Stimulated activated CD8-positive, alpha-beta memory T cell treated with anti-CD3 and anti-CD28 coated beads, Interleukin-7, amount 100 ng/mL, for 4 hours (primary cell): ENCODE measurements around the gene FGF8.

Experiments used
- DNase-seq, 2 donors: peaks; one replicate each; pipeline ENCODE4 v3.0.0-alpha.2; 2020; ENCODE audit warnings: low read depth in 2 of 2

The FGF8 gene

DNA sequence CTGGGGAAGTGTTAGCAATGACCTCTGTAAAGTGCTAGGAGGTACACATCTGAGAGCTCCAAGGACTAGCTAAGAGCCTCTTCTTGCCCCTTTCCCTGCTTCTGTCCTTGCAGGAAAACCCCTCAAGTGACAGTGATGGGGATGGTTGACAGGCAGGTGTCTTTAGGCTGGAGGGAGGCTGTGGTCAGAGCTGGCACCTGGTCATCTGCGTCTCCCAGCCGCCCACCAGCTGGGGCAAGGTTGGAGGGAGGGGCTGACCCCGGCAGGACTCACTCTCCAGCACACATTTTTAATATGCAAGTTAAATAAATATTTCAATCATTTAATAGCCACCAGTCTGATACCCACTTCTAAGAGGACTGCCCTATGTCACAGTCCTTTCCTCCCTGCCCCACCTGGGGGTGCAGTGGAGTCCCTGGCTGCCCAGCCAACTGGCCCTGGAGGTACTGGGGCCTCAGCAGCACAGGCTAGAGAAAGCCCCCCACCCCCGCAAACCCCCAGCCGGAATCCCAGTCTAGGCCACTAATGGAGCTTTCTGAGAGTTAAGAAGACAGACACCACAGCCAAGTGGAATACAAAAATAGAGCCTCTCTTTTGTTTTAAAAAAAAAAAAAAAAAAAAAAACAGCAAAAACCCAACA, 6.3 kb downstream of the FGF8 start:
- DNase-seq: no peak

GRCh38 chr10:101768791-101769170, 7.1 kb downstream of the FGF8 start:
- DNase-seq: no peak

GRCh38 chr10:101767966-101768790, 7.7 kb downstream of the FGF8 start:
- DNase-seq: no peak

- DNase-seq: no peak
These were observed 8.3 kb downstream of the FGF8 start for GRCh38 chr10:101767600-101767945.

DNA sequence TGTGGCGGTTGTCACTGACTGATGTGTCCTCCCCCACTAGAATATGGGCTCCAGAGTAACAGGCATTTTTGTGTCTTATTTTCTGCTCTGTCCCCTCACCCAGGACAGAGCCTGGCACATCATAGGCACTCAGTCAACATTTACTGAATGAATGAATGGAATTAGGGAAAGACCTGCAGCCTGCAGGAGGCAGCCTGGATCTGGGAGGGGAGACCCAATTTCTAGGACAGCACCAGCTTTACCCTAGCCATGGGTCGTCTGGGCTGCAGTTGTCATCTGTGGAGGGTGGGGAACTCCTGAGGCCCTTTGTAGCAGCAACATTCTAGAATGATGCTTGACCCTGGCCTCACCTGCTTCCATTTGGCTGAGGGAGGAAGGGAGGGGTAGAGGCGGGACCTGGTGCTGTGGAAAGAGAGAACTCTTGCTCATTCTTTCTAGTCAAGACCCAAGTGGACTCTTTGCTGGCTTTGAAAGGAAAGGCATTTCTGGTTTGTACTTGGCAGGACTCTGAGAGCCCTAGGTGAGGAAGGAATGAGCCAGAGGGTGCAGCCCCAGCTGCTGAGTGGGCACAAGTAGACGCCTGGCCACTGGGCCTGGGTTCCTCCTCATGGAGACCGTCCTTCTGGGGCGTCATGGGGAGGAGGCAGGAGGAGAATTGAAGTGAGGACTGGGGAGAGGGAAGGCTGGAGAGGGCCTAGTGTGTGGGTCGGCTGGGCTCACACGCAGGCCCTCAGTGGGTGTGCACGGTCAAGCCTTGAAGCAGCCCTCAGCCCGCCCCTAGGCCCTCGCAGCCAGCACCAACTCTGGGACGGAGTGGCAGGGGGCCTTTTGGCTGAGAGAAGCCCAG, 8.9 kb downstream of the FGF8 start:
- DNase-seq: no peak

DNA sequence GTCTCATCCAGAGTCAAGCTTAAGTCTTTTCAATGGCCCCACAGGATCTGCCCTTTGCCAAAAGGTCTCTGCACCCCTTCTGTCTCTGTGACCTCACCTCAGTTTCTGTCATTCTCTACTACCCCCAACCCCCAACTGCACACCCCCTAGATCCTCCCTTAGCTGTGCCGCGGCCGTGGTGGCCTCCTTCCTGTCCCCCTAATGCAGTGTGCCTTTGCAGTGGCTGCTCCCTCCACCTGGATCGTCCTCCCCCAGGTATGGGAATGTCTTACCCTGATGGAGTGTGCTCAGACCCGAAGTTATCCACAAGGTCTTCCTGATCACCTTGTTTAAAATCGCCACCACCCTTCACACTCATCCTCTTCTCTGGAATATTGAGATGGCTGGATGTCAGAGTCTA, 9.6 kb downstream of the FGF8 start:
- no peak for DNase-seq

DNA sequence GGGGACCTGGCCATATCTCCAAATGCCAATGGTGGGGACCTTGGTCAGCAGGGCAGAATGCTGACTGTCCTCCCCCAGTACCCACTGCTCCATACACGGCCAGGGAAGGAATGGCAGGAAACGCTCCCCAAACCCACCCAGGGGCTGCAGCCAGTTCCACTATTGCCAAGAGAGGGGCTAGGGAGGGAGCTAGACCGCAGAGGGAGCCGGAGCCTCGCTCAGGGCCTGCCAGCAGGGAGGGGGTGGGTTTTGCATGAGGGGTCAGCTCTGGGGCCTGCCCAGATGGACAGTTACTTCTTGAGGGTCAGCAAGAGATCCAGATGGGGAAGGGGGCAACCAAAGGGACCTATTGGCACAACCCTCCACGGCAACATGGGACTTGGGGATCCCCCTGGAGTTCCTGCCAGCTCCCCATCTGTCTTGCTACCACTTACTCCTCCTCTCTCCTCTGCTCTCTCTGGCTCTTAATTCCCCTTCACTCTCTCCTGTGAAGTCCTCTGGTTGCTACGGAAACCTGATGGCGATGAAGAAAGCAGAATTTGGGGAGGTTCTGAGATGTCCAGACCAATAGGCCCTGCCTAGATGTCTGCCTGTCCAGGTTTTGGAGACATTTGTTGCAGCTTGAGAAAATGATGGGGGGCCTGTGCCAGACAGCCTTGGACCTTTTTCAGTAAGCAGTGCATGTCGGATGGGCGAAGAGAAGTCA, 12.6 kb downstream of the FGF8 start:
- no peak for DNase-seq

DNA sequence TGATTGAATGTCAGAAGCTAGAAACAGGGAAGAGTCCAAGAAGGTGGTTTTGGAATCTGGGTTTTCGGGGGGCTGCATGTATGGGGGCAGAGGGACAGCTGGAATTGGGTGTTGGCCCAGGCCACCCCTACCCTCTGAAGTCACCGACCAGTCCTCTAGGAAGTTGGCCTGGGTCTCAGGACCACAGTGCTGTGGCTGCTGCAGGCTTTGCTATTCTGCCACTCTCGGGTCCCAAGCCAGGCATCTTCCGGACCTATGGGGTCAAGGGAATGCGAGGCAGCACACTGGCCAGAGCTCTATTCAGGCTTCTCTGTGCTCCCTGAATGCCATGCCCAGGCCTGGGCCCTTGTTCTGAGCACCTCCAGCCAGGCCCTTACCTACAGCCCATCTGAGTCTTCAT, 13.2 kb downstream of the FGF8 start:
- no peak for DNase-seq

GRCh38 chr10:101761226-101761625, 14.7 kb downstream of the FGF8 start:
- no peak for DNase-seq

- DNase-seq: no peak
These were observed 15.4 kb downstream of the FGF8 start for GRCh38 chr10:101760510-101760909.

DNA sequence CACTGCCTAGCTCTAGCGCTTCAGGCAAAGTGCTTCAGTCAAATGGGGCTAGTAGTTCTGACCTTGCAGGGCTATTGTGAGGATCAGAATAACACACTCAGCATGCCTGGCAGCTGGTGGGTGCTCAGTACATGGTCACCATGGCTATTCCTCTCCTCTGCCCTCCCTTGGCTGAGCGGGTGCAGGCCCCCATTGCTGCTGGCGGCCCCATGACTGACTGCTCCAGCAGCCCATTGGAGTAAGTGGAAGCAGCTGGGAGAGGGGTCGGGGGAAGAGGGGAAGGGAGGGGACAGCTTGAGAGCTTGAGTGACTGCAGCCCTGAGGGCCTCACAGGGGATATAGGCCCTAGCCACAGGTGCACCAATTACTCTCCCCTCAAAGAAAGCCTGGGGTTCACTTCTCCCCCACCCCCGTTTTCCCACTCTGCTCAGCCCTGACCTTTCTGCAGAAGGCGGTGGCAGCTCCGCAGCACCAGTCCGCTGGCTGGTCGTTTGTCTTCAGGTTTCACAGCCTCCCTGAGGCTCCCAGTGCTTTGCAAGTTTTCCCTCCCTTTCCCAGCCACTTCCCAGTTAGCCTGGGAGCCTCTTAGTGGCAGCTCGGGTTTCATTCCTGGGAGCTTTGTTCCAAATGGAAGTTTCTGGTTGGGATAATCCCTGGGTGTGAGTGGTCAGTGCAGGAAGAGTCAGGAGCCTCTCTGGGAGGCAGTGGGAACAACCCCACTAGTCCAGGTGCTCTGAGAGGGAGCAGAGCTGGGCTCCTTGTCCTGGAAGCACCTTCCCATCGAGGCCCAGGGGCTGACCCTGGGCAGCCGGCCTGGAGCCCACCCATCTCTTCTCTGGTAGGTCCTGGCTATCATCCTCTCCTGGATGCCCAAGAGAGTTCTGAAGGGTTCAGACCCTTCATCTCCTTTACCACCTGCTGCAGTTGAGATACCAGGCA, 16.3 kb downstream of the FGF8 start:
- no peak for DNase-seq

GRCh38 chr10:101758858-101759257, 17.1 kb downstream of the FGF8 start:
- no peak for DNase-seq

DNA sequence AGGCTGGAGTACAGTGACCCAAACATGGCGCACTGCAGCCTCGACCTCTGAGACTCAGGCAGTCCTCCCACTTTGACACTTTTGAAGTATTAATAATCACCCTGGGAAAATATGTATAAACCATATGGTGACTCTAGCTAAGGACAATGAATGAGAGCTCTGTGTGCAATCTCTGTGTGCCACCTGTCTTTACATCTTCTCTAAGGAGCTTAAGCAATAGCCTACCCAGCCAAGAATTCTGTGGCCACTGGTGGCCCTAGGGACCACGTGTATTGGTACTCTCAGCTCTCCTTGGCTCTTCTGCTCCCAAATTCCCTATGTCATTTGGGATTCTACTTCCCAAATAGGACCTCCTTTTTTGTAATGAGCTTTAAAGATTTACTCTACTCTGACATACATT, 23.7 kb downstream of the FGF8 start:
- DNase-seq: no peak

DNA sequence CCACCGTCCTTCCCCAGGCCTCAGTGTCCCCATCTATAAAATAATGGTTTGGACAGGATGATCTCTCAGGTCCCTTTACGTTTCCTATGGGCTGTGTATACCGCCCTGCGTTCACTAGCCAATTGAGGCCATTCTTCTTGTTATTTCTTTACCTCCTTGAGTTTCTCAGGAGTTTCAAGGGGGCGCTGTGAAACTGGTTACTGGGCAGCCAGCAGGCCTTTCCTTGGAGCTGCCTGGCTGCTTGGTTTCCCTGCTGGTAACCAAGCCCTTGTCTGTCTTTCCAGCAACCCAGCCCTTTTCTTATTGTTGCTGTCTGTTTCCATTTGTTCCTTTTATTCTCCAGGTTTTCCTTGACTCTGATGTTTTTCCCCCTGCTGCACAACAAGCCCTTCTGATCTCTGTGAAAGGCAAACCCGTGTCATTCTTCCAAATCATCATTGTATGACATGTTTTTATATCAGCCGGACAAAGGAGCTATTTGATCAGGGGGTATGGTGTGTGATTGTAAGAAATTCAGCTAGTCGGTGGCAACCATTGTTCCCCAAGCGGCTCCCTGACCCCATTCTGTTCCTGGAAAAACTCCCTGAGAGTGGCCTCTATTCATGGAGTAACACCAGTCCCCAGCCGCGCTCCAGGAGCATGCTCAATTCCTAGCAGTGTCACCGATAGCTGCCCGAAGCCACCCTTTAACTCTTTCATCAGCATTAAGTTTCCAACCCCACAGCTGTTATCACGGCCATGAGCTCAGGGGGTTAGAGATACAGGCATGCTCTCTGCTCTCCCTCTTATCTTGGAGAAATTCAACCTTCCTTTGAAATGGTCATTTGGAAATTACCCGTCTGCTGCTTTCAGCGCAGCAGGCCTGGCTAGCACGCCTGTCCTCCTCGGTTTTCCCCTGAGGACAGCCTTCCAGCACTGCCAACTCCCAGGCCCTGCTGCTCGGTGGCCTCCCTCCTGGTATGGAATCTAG, 26.6 kb downstream of the FGF8 start:
- DNase-seq: no peak

DNA sequence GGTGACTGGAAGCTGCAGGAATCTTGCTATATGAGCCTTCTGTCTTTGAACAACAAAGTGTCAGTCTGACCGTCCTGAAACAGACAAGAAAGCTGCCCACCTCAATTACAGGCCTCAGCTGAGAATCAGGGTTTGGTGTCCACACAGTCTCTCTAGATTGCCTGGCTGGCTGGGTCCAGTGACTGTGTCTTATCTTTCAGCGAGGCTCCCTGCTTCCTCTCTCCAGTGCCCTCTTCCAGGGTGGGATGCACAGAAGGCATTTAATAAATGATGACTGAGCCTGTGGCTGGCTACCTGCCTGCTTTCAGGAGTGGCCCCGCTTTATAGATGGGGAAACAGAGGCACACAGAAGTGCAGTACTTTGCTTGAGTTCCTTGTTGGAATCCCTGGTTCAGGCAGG, 27.4 kb downstream of the FGF8 start:
- DNase-seq: no peak

- no peak for DNase-seq
These were observed 30.7 kb downstream of the FGF8 start for GRCh38 chr10:101745074-101745696.

GRCh38 chr10:101744267-101744666, 31.6 kb downstream of the FGF8 start:
- no peak for DNase-seq

GRCh38 chr10:101741938-101742337, 34.0 kb downstream of the FGF8 start:
- no peak for DNase-seq

- DNase-seq: no peak
These were observed 39.2 kb downstream of the FGF8 start for GRCh38 chr10:101736666-101737065.
